B cell (primary cell): ENCODE results near the gene RAB31.

Experiments
- EZH2 ChIP-seq: IDR thresholded peaks from 2 replicates; pipeline ENCODE4 v1.6.1; 2012; ENCODE audit warnings: borderline replicate concordance, low read depth, mild to moderate bottlenecking, moderate library complexity, low read length; ENCODE audit not compliant: insufficient read depth, poor library complexity, severe bottlenecking
- TF ChIP-seq, protein P1 (sequence below): fragments of 200-600 bp; IDR thresholded peaks from one replicate; pipeline ENCODE4 v1.8.0; 2022; ENCODE audit warnings: antibody characterized with exemption, mild to moderate bottlenecking

GRCh38 chr18:9775178-9775577 lies 67.1 kb downstream of the RAB31 start:
- TF ChIP-seq, protein P1, sequence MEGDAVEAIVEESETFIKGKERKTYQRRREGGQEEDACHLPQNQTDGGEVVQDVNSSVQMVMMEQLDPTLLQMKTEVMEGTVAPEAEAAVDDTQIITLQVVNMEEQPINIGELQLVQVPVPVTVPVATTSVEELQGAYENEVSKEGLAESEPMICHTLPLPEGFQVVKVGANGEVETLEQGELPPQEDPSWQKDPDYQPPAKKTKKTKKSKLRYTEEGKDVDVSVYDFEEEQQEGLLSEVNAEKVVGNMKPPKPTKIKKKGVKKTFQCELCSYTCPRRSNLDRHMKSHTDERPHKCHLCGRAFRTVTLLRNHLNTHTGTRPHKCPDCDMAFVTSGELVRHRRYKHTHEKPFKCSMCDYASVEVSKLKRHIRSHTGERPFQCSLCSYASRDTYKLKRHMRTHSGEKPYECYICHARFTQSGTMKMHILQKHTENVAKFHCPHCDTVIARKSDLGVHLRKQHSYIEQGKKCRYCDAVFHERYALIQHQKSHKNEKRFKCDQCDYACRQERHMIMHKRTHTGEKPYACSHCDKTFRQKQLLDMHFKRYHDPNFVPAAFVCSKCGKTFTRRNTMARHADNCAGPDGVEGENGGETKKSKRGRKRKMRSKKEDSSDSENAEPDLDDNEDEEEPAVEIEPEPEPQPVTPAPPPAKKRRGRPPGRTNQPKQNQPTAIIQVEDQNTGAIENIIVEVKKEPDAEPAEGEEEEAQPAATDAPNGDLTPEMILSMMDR, result no peak
- no peak for TF ChIP-seq EZH2
